ENCODE results near the gene FAM170A. TPM values are rescaled to one million over a fixed set of nuclear protein-coding genes. Genes with fewer than 3 reads are reported as not detected.

Gene FAM170A
- total RNA-seq = under 1 TPM in 1 of 5 donors, not detected in 4; 0.32 TPM
- not detected for total RNA-seq (2013)
- total RNA-seq = 0 to 0.10 (median 0) reads per million in 29 experiments

- H3K9me3 ChIP-seq = no peaks in the 10 kb centered on the region
- Mint-ChIP-seq H3K4me1 (no peaks in the 10 kb centered on the region), H3K27me3 (peaks cover 4 to 17% of the 10 kb centered on the region in 2 donors), H3K27ac (no peak within 1 kb of the TSS), H3K36me3 (no peaks in the 10 kb centered on the region), H3K4me3 (no peak within 1 kb of the TSS), H3K9me3 (no peaks in the 10 kb centered on the region)
- H3K27ac ChIP-seq (ENCODE audit: low read length) = no peak within 1 kb of the TSS
- CTCF ChIA-PET = no interaction called here
- DNase-seq = no peak
- no peaks in the 10 kb centered on the region for H3K4me1 ChIP-seq (ENCODE audit: control insufficient read depth in 1 of 2, extremely low read depth in 1 of 2, insufficient read depth in 2 of 2, low read length in 2 of 2)
- H3K4me3 ChIP-seq (ENCODE audit: control insufficient read depth in 1 of 2, extremely low read depth in 1 of 2, low read length in 1 of 2) = no peak within 1 kb of the TSS
- no peaks in the 10 kb centered on the region for H3K36me3 ChIP-seq (ENCODE audit: control insufficient read depth in 2 of 2, extremely low read depth in 1 of 2, insufficient read depth in 1 of 2, low read length in 1 of 2)
- 78% methylated on average over 6 of the region's 9 CpGs for WGBS (ENCODE audit: insufficient coverage)
- no peak for ATAC-seq (replicated peaks in 1 of 4)
- POLR2A ChIA-PET = no interaction called here
- H3K27me3 ChIP-seq (replicated peaks in 1 of 2; ENCODE audit: control insufficient read depth in 2 of 2, extremely low read depth in 1 of 2, insufficient read depth in 2 of 2, low read length in 1 of 2) = peaks cover 0 to 4% of the 10 kb centered on the region in 2 experiments
Measured at GRCh38 chr5:119629339-119629738, at the start of gene FAM170A. FAM170A (plus strand) TSS chr5:119629558; CDS start chr5:119629769, 211 bp downstream.

- ChIA-PET CTCF (no interaction called here), POLR2A (no interaction called here)
- WGBS (ENCODE audit: insufficient coverage) = no CpG with 5 or more reads among the region's 1 CpG
- no peaks in the 10 kb centered on the region for H3K36me3 Mint-ChIP-seq
- no peaks in the 10 kb centered on the region for H3K27me3 ChIP-seq (replicated peaks in 1 of 2; ENCODE audit: control insufficient read depth in 2 of 2, extremely low read depth in 1 of 2, insufficient read depth in 2 of 2, low read length in 1 of 2)
- H3K4me1 Mint-ChIP-seq = no peaks in the 10 kb centered on the region
- DNase-seq = no peak
- H3K4me1 ChIP-seq (ENCODE audit: control insufficient read depth in 1 of 2, extremely low read depth in 1 of 2, insufficient read depth in 2 of 2, low read length in 2 of 2) = no peaks in the 10 kb centered on the region
- H3K27ac Mint-ChIP-seq = no peak overlapping the region
- no peaks in the 10 kb centered on the region for H3K9me3 Mint-ChIP-seq
- H3K36me3 ChIP-seq (ENCODE audit: control insufficient read depth in 2 of 2, extremely low read depth in 1 of 2, insufficient read depth in 1 of 2, low read length in 1 of 2) = no peaks in the 10 kb centered on the region
- H3K4me3 Mint-ChIP-seq = no peak overlapping the region
- H3K9me3 ChIP-seq = no peaks in the 10 kb centered on the region
- no peak overlapping the region for H3K27ac ChIP-seq (ENCODE audit: low read length)
- H3K4me3 ChIP-seq (ENCODE audit: control insufficient read depth in 1 of 2, extremely low read depth in 1 of 2, low read length in 1 of 2) = no peak overlapping the region
- no peak for ATAC-seq (replicated peaks in 1 of 4)
- H3K27me3 Mint-ChIP-seq = peaks cover 0 to 4% of the 10 kb centered on the region in 2 donors
Measured at GRCh38 chr5:119582987-119583386, 46.4 kb upstream of the FAM170A start.

- H3K27me3 ChIP-seq (replicated peaks in 1 of 2; ENCODE audit: control insufficient read depth in 2 of 2, extremely low read depth in 1 of 2, insufficient read depth in 2 of 2, low read length in 1 of 2) = no peaks in the 10 kb centered on the region
- DNase-seq = no peak
- H3K9me3 ChIP-seq = no peaks in the 10 kb centered on the region
- 86% methylated on average over 1 of the region's 3 CpGs for WGBS (ENCODE audit: insufficient coverage)
- Mint-ChIP-seq H3K36me3 (no peaks in the 10 kb centered on the region), H3K27me3 (peaks cover 0 to 4% of the 10 kb centered on the region in 2 donors), H3K4me1 (no peaks in the 10 kb centered on the region), H3K9me3 (no peaks in the 10 kb centered on the region), H3K27ac (no peak overlapping the region), H3K4me3 (no peak overlapping the region)
- H3K4me3 ChIP-seq (ENCODE audit: control insufficient read depth in 1 of 2, extremely low read depth in 1 of 2, low read length in 1 of 2) = no peak overlapping the region
- ChIA-PET POLR2A (no interaction called here), CTCF (no interaction called here)
- no peak for ATAC-seq (replicated peaks in 1 of 4)
- no peaks in the 10 kb centered on the region for H3K36me3 ChIP-seq (ENCODE audit: control insufficient read depth in 2 of 2, extremely low read depth in 1 of 2, insufficient read depth in 1 of 2, low read length in 1 of 2)
- H3K27ac ChIP-seq (ENCODE audit: low read length) = no peak overlapping the region
- no peaks in the 10 kb centered on the region for H3K4me1 ChIP-seq (ENCODE audit: control insufficient read depth in 1 of 2, extremely low read depth in 1 of 2, insufficient read depth in 2 of 2, low read length in 2 of 2)
Measured at GRCh38 chr5:119583684-119584083, 45.7 kb upstream of the FAM170A start.

DNA sequence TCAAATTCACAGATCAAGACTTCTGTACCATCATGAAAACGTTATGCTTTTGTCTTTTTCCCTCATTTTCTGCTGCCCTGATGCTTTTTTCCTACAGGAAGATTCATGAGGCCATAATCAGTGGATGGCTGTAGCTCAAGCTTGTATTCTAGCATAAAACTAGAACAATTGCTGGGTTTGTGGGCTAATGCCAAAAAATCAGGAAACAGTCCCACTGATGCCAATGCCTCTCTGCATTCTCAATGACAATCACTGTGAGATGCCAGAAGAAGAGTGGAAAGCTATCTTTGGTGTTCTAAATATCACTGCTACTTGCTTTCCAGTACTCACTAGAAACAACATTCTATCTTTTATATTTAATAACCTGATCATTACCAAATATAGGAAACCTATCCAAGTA lies 33.3 kb upstream of the FAM170A start:
- ChIA-PET POLR2A (no interaction called here), CTCF (no interaction called here)
- Histone ChIP-seq H3K4me1 (ENCODE audit: control insufficient read depth in 1 of 2, extremely low read depth in 1 of 2, insufficient read depth in 2 of 2, low read length in 2 of 2) (no peaks in the 10 kb centered on the region), H3K4me3 (ENCODE audit: control insufficient read depth in 1 of 2, extremely low read depth in 1 of 2, low read length in 1 of 2) (no peak overlapping the region), H3K36me3 (ENCODE audit: control insufficient read depth in 2 of 2, extremely low read depth in 1 of 2, insufficient read depth in 1 of 2, low read length in 1 of 2) (no peaks in the 10 kb centered on the region), H3K27me3 (replicated peaks in 1 of 2; ENCODE audit: control insufficient read depth in 2 of 2, extremely low read depth in 1 of 2, insufficient read depth in 2 of 2, low read length in 1 of 2) (no peaks in the 10 kb centered on the region), H3K9me3 (no peaks in the 10 kb centered on the region), H3K27ac (ENCODE audit: low read length) (no peak overlapping the region)
- no peaks in the 10 kb centered on the region for H3K4me1 Mint-ChIP-seq
- no peaks in the 10 kb centered on the region for H3K36me3 Mint-ChIP-seq
- H3K4me3 Mint-ChIP-seq = no peak overlapping the region
- peaks cover 0 to 4% of the 10 kb centered on the region in 2 donors for H3K27me3 Mint-ChIP-seq
- ATAC-seq (replicated peaks in 1 of 4) (no peak), DNase-seq (no peak)
- no CpG with 5 or more reads among the region's 1 CpG for WGBS (ENCODE audit: insufficient coverage)
- peaks cover 7 to 16% (median 12%) of the 10 kb centered on the region in 3 donors for H3K9me3 Mint-ChIP-seq
- H3K27ac Mint-ChIP-seq = no peak overlapping the region

- Mint-ChIP-seq H3K27me3 (peaks cover 0 to 8% of the 10 kb centered on the region in 2 donors), H3K36me3 (no peaks in the 10 kb centered on the region), H3K4me1 (no peaks in the 10 kb centered on the region), H3K4me3 (no peak overlapping the region), H3K27ac (no peak overlapping the region), H3K9me3 (peaks cover 5 to 14% (median 11%) of the 10 kb centered on the region in 3 donors)
- Histone ChIP-seq H3K4me3 (ENCODE audit: control insufficient read depth in 1 of 2, extremely low read depth in 1 of 2, low read length in 1 of 2) (no peak overlapping the region), H3K27ac (ENCODE audit: low read length) (no peak overlapping the region), H3K9me3 (no peaks in the 10 kb centered on the region), H3K27me3 (replicated peaks in 1 of 2; ENCODE audit: control insufficient read depth in 2 of 2, extremely low read depth in 1 of 2, insufficient read depth in 2 of 2, low read length in 1 of 2) (no peaks in the 10 kb centered on the region), H3K4me1 (ENCODE audit: control insufficient read depth in 1 of 2, extremely low read depth in 1 of 2, insufficient read depth in 2 of 2, low read length in 2 of 2) (no peaks in the 10 kb centered on the region), H3K36me3 (ENCODE audit: control insufficient read depth in 2 of 2, extremely low read depth in 1 of 2, insufficient read depth in 1 of 2, low read length in 1 of 2) (no peaks in the 10 kb centered on the region)
- ChIA-PET CTCF (no interaction called here), POLR2A (no interaction called here)
- DNase-seq (no peak), ATAC-seq (replicated peaks in 1 of 4) (no peak)
- 25% methylated on average over 1 of the region's 2 CpGs for WGBS (ENCODE audit: insufficient coverage)
Measured at GRCh38 chr5:119597728-119598298, 31.5 kb upstream of the FAM170A start.

- H3K27ac Mint-ChIP-seq = no peak overlapping the region
- Histone ChIP-seq H3K9me3 (no peaks in the 10 kb centered on the region), H3K4me3 (ENCODE audit: control insufficient read depth in 1 of 2, extremely low read depth in 1 of 2, low read length in 1 of 2) (no peak overlapping the region), H3K36me3 (ENCODE audit: control insufficient read depth in 2 of 2, extremely low read depth in 1 of 2, insufficient read depth in 1 of 2, low read length in 1 of 2) (no peaks in the 10 kb centered on the region), H3K4me1 (ENCODE audit: control insufficient read depth in 1 of 2, extremely low read depth in 1 of 2, insufficient read depth in 2 of 2, low read length in 2 of 2) (no peaks in the 10 kb centered on the region), H3K27me3 (replicated peaks in 1 of 2; ENCODE audit: control insufficient read depth in 2 of 2, extremely low read depth in 1 of 2, insufficient read depth in 2 of 2, low read length in 1 of 2) (no peaks in the 10 kb centered on the region), H3K27ac (ENCODE audit: low read length) (no peak overlapping the region)
- ChIA-PET POLR2A (no interaction called here), CTCF (no interaction called here)
- no peak for ATAC-seq (replicated peaks in 1 of 4)
- H3K9me3 Mint-ChIP-seq = peaks cover under 1 to 5% (median 2%) of the 10 kb centered on the region in 3 donors
- no peak overlapping the region for H3K4me3 Mint-ChIP-seq
- peaks cover 4 to 8% of the 10 kb centered on the region in 2 donors for H3K27me3 Mint-ChIP-seq
- no peak for DNase-seq
- no peaks in the 10 kb centered on the region for H3K36me3 Mint-ChIP-seq
- H3K4me1 Mint-ChIP-seq = no peaks in the 10 kb centered on the region
Measured at GRCh38 chr5:119613937-119614336, 15.4 kb upstream of the FAM170A start.

DNA sequence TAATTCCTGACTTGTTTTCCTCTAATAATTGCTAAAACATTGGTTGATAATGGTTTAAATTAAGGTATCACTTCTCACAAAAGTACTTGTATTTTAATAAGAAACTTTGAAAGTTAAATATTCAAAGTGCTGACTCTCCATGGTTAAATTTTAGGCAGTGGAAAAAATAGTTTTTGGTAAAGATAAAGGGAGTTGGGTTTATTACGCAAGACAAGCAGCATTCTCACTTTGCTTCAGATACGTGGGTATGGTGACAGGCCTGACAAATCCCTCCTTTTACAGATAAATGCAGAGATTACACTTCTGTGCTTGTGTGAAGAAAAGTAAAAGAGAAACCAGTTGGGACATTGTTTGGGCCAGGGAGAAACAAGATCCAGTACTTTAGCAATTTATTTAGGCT lies 14.5 kb upstream of the FAM170A start:
- no peaks in the 10 kb centered on the region for H3K4me1 Mint-ChIP-seq
- CTCF ChIA-PET = no interaction called here
- no peak for DNase-seq
- Histone ChIP-seq H3K9me3 (no peaks in the 10 kb centered on the region), H3K27ac (ENCODE audit: low read length) (no peak overlapping the region), H3K36me3 (ENCODE audit: control insufficient read depth in 2 of 2, extremely low read depth in 1 of 2, insufficient read depth in 1 of 2, low read length in 1 of 2) (no peaks in the 10 kb centered on the region), H3K4me1 (ENCODE audit: control insufficient read depth in 1 of 2, extremely low read depth in 1 of 2, insufficient read depth in 2 of 2, low read length in 2 of 2) (no peaks in the 10 kb centered on the region), H3K27me3 (replicated peaks in 1 of 2; ENCODE audit: control insufficient read depth in 2 of 2, extremely low read depth in 1 of 2, insufficient read depth in 2 of 2, low read length in 1 of 2) (no peaks in the 10 kb centered on the region), H3K4me3 (ENCODE audit: control insufficient read depth in 1 of 2, extremely low read depth in 1 of 2, low read length in 1 of 2) (no peak overlapping the region)
- no peak overlapping the region for H3K27ac Mint-ChIP-seq
- H3K4me3 Mint-ChIP-seq = no peak overlapping the region
- no peaks in the 10 kb centered on the region for H3K36me3 Mint-ChIP-seq
- H3K9me3 Mint-ChIP-seq = peaks cover 3 to 11% (median 4%) of the 10 kb centered on the region in 3 donors
- POLR2A ChIA-PET = no interaction called here
- ATAC-seq (replicated peaks in 1 of 4) = no peak
- H3K27me3 Mint-ChIP-seq = peaks cover 4 to 6% of the 10 kb centered on the region in 2 donors
- WGBS (ENCODE audit: insufficient coverage) = no CpG with 5 or more reads among the region's 2 CpGs
